Body of pancreas (tissue), 4 donors: ENCODE data around the gene PDHX. TPM values are rescaled to one million over a fixed set of nuclear protein-coding genes. Genes with fewer than 3 reads are reported as not detected.

Source experiments
- ATAC-seq: fragments of 150-250 bp; one replicate; pipeline ENCODE4 v1.9.1; 2016
- DNase-seq, 4 donors: peaks; one replicate each; pipeline ENCODE4 v3.0.0-alpha.2; 2019
- H3K27ac ChIP-seq, 4 donors: fragments of 200-600 bp; sonication (generic); 1 replicate in 3 of 4; 2 replicates in 1 of 4; pipeline versions ENCODE4 v1.5.1 to v1.6.1; 2016 to 2019; ENCODE audit warnings: mild to moderate bottlenecking in 1 of 4, mixed read lengths in 1 of 4, moderate library complexity in 1 of 4
- H3K27me3 ChIP-seq, 2 donors: fragments of 200-600 bp; sonication (generic); one replicate each; pipeline ENCODE4 v1.6.0; 2016; ENCODE audit warnings: mild to moderate bottlenecking in 1 of 2
- H3K36me3 ChIP-seq, 2 donors: fragments of 200-600 bp; sonication (generic); replicated peaks in 1 of 2; 2 replicates each; pipeline ENCODE4 v1.5.1; 2016; ENCODE audit warnings: low read depth in 2 of 2; ENCODE audit not compliant: insufficient read depth in 1 of 2
- H3K4me1 ChIP-seq: fragments of 200-600 bp; sonication (generic); one replicate; pipeline ENCODE4 v1.6.0; 2016
- H3K4me3 ChIP-seq, 2 donors: fragments of 200-600 bp; sonication (generic); 1 replicate in 1 of 2; 2 replicates in 1 of 2; pipeline ENCODE4 v1.5.1; 2016 to 2019
- H3K9me3 ChIP-seq, 3 donors: fragments of 200-600 bp; sonication (generic); 1 replicate in 2 of 3; 2 replicates in 1 of 3; pipeline ENCODE4 v1.5.1; 2016
- CTCF ChIP-seq, 7 experiments: fragments of 450-650 bp in 4 of 7; fragments of 200-600 bp in 3 of 7; sonication (generic) in 3 of 7; IDR thresholded peaks; one replicate each; pipeline ENCODE4 v1.5.1; 2016 to 2019; ENCODE audit warnings: antibody characterized with exemption in 7 of 7
- POLR2A ChIP-seq, 3 donors: fragments of 450-650 bp; IDR thresholded peaks; one replicate each; pipeline ENCODE4 v1.6.1; 2016; ENCODE audit warnings: antibody characterized with exemption in 3 of 3, mild to moderate bottlenecking in 2 of 3
- WGBS, 2 donors: methylation state at CpG; one replicate each; pipeline ENCODE4 v1.1.5; 2017; 5-methylcytosine and 5-hydroxymethylcytosine counted together
- intact Hi-C: fragments of 100-400 bp; cut with DNase I; formaldehyde crosslinking; loops from one replicate; pipeline ENCODE4 v1.15.1; 2023
- total RNA-seq, 2 donors: library from RNA; depleted of rRNA; stranded (reverse); fragments of >200 nt; gene quantifications; one replicate each; pipeline ENCODE4 v1.1.0, GENCODE V29; 2016

The PDHX gene
- total RNA-seq, 2 donors from 2014 or later: 10.4 to 51.4 TPM

- no peaks in the 10 kb centered on the region for H3K36me3 ChIP-seq
- peak in 1 of 4 donors; percentile 10 for DNase-seq
- intact Hi-C loops: no loop called here
- H3K27me3 ChIP-seq: no peaks in the 10 kb centered on the region
- peaks cover 15% of the 10 kb centered on the region for H3K4me1 ChIP-seq
- peak overlapping the region in 1 of 4 donors; percentile 16 for H3K27ac ChIP-seq
- no peaks in the 10 kb centered on the region for H3K9me3 ChIP-seq
- no peak overlapping the region for H3K4me3 ChIP-seq
- TF ChIP-seq POLR2A (IDR thresholded peaks at IDR 0.05) (no peak), CTCF (IDR thresholded peaks at IDR 0.05) (no peak)
- no peak for ATAC-seq
Observed at GRCh38 chr11:34948696-34949095, 32.3 kb downstream of the PDHX start.

- Histone ChIP-seq H3K27ac (no peak overlapping the region), H3K4me1 (peaks cover 13% of the 10 kb centered on the region), H3K36me3 (no peaks in the 10 kb centered on the region), H3K4me3 (no peak overlapping the region), H3K27me3 (no peaks in the 10 kb centered on the region), H3K9me3 (no peaks in the 10 kb centered on the region)
- TF ChIP-seq CTCF (IDR thresholded peaks at IDR 0.05): no peak
- no peak for TF ChIP-seq POLR2A (IDR thresholded peaks at IDR 0.05)
- no peak for ATAC-seq
- intact Hi-C loops: no loop called here
- DNase-seq: no peak
- 64 to 78% methylated on average over 1 of the region's 1 CpG for WGBS, 2 donors
Observed at GRCh38 chr11:34953955-34954354, 37.5 kb downstream of the PDHX start.

GRCh38 chr11:34957206-34957605 lies 40.8 kb downstream of the PDHX start:
- H3K27ac ChIP-seq: no peak overlapping the region
- DNase-seq (no peak), ATAC-seq (no peak)
- TF ChIP-seq POLR2A (IDR thresholded peaks at IDR 0.05): no peak
- no peaks in the 10 kb centered on the region for H3K9me3 ChIP-seq
- no peaks in the 10 kb centered on the region for H3K36me3 ChIP-seq
- no peak overlapping the region for H3K4me3 ChIP-seq
- WGBS, 2 donors: 87 to 89% methylated on average over 5 of the region's 5 CpGs
- no peaks in the 10 kb centered on the region for H3K27me3 ChIP-seq
- peaks cover 9% of the 10 kb centered on the region for H3K4me1 ChIP-seq
- intact Hi-C loops: no loop called here

- Histone ChIP-seq H3K36me3 (no peaks in the 10 kb centered on the region), H3K4me1 (peaks cover 9% of the 10 kb centered on the region), H3K27me3 (no peaks in the 10 kb centered on the region), H3K9me3 (no peaks in the 10 kb centered on the region), H3K27ac (no peak overlapping the region), H3K4me3 (no peak overlapping the region)
- 92 to 95% methylated on average over 3 of the region's 3 CpGs for WGBS, 2 donors
- DNase-seq: no peak
- TF ChIP-seq POLR2A (IDR thresholded peaks at IDR 0.05) (no peak), CTCF (IDR thresholded peaks at IDR 0.05) (no peak)
- intact Hi-C loops: no loop called here
- no peak for ATAC-seq
Observed at GRCh38 chr11:34957606-34958005, 41.2 kb downstream of the PDHX start.

GRCh38 chr11:34959770-34960169 lies 43.4 kb downstream of the PDHX start:
- no peak for DNase-seq
- TF ChIP-seq CTCF (IDR thresholded peaks at IDR 0.05): no peak
- H3K27ac ChIP-seq: no peak overlapping the region
- no peaks in the 10 kb centered on the region for H3K27me3 ChIP-seq
- ATAC-seq: no peak
- no peaks in the 10 kb centered on the region for H3K9me3 ChIP-seq
- no peaks in the 10 kb centered on the region for H3K36me3 ChIP-seq
- H3K4me3 ChIP-seq: no peak overlapping the region
- 92 to 94% methylated on average over 1 of the region's 1 CpG for WGBS, 2 donors
- peaks cover 4% of the 10 kb centered on the region for H3K4me1 ChIP-seq
- intact Hi-C loops: no loop called here
